Liver (tissue), 9 donors: ENCODE data around the gene SLC44A3. TPM values are rescaled to one million over a fixed set of nuclear protein-coding genes. Genes with fewer than 3 reads are reported as not detected.

ENCODE experiments used
- DNase-seq: peaks from one replicate; pipeline ENCODE4 v3.0.0-alpha.2; 2017; ENCODE audit warnings: low spot score
- H3K27ac ChIP-seq, 2 donors: one replicate each; pipeline ENCODE4 v1.7.0; 2013; ENCODE audit warnings: inconsistent platforms in 2 of 2, low read length in 2 of 2, control low read depth in 1 of 2, low read depth in 1 of 2, mild to moderate bottlenecking in 1 of 2
- H3K27me3 ChIP-seq, 4 donors: one replicate each; pipeline versions ENCODE4 v1.6.1 to v1.7.0; 2013; ENCODE audit warnings: low read length in 3 of 4, inconsistent platforms in 1 of 4, mild to moderate bottlenecking in 1 of 4, moderate library complexity in 1 of 4; ENCODE audit not compliant: control insufficient read depth in 4 of 4, insufficient read depth in 4 of 4
- H3K36me3 ChIP-seq, 4 donors: one replicate each; pipeline versions ENCODE4 v1.6.1 to v1.7.0; 2013; ENCODE audit warnings: low read length in 3 of 4, mild to moderate bottlenecking in 3 of 4, low read depth in 1 of 4, moderate library complexity in 1 of 4; ENCODE audit not compliant: control insufficient read depth in 4 of 4, insufficient read depth in 3 of 4
- H3K4me1 ChIP-seq, 4 donors: one replicate each; pipeline versions ENCODE4 v1.6.1 to v1.7.0; 2013; ENCODE audit warnings: low read length in 3 of 4, mild to moderate bottlenecking in 3 of 4, moderate library complexity in 1 of 4; ENCODE audit not compliant: control insufficient read depth in 4 of 4, insufficient read depth in 4 of 4
- H3K4me3 ChIP-seq, 3 donors: one replicate each; pipeline versions ENCODE4 v1.6.1 to v1.7.0; 2013; ENCODE audit warnings: low read length in 3 of 3, control low read depth in 1 of 3, low read depth in 1 of 3, mild to moderate bottlenecking in 1 of 3
- H3K9ac ChIP-seq, 2 donors: one replicate each; pipeline ENCODE4 v1.7.0; 2013; ENCODE audit warnings: low read length in 2 of 2, mild to moderate bottlenecking in 2 of 2, moderate library complexity in 2 of 2, control low read depth in 1 of 2, low read depth in 1 of 2
- H3K9me3 ChIP-seq, 4 donors: one replicate each; pipeline versions ENCODE4 v1.6.1 to v1.7.0; 2013; ENCODE audit warnings: low read length in 3 of 4; ENCODE audit not compliant: control insufficient read depth in 4 of 4
- ATF3 ChIP-seq: IDR thresholded peaks from 2 replicates; pipeline ENCODE4 v1.6.1; 2016; ENCODE audit warnings: antibody characterized with exemption
- CTCF ChIP-seq: fragments of 150-350 bp; IDR thresholded peaks from 2 replicates; pipeline ENCODE4 v1.5.1; 2017; ENCODE audit warnings: improper control_type of control experiment, low read depth, low read length; ENCODE audit not compliant: missing input control
- FOXA1 ChIP-seq: IDR thresholded peaks from 2 replicates; pipeline ENCODE4 v1.6.1; 2016; ENCODE audit warnings: antibody characterized with exemption
- FOXA2 ChIP-seq: IDR thresholded peaks from 2 replicates; pipeline ENCODE4 v1.6.1; 2016; ENCODE audit warnings: antibody characterized with exemption
- GABPA ChIP-seq, 2 donors: IDR thresholded peaks in 1 of 2; conservative IDR thresholded peaks in 1 of 2; 2 replicates each; pipeline ENCODE4 v1.6.1; 2016; ENCODE audit warnings: antibody characterized with exemption in 2 of 2, mild to moderate bottlenecking in 1 of 2, moderate library complexity in 1 of 2
- HNF4A ChIP-seq, 2 donors: conservative IDR thresholded peaks; 2 replicates each; pipeline ENCODE4 v1.6.1; 2016; ENCODE audit warnings: antibody characterized with exemption in 2 of 2, mild to moderate bottlenecking in 2 of 2
- HNF4G ChIP-seq: IDR thresholded peaks from 2 replicates; pipeline ENCODE4 v1.6.1; 2016; ENCODE audit warnings: antibody characterized with exemption
- JUND ChIP-seq, 2 donors: IDR thresholded peaks; 2 replicates each; pipeline ENCODE4 v1.6.1; 2016; ENCODE audit warnings: antibody characterized with exemption in 2 of 2
- MAX ChIP-seq: IDR thresholded peaks from 2 replicates; pipeline ENCODE4 v1.6.1; 2016; ENCODE audit warnings: antibody characterized with exemption
- NR2F2 ChIP-seq: IDR thresholded peaks from 2 replicates; pipeline ENCODE4 v1.6.1; 2016; ENCODE audit warnings: antibody characterized with exemption
- RAD21 ChIP-seq, 2 donors: IDR thresholded peaks; 2 replicates each; pipeline ENCODE4 v1.6.1; 2016; ENCODE audit warnings: antibody characterized with exemption in 2 of 2, mild to moderate bottlenecking in 2 of 2
- RXRA ChIP-seq, 2 donors: IDR thresholded peaks; 2 replicates each; pipeline ENCODE4 v1.6.1; 2017 to 2018; ENCODE audit warnings: antibody characterized with exemption in 2 of 2, mild to moderate bottlenecking in 1 of 2
- SP1 ChIP-seq: IDR thresholded peaks from 2 replicates; pipeline ENCODE4 v1.6.1; 2018; ENCODE audit warnings: antibody characterized with exemption, mild to moderate bottlenecking
- TAF1 ChIP-seq: conservative IDR thresholded peaks from 2 replicates; pipeline ENCODE4 v1.6.1; 2016; ENCODE audit warnings: antibody characterized with exemption, mild to moderate bottlenecking
- YY1 ChIP-seq: IDR thresholded peaks from 2 replicates; pipeline ENCODE4 v1.6.1; 2016; ENCODE audit warnings: antibody characterized with exemption, mild to moderate bottlenecking
- ZBTB33 ChIP-seq: IDR thresholded peaks from 2 replicates; pipeline ENCODE4 v1.6.1; 2016; ENCODE audit warnings: antibody characterized with exemption
- WGBS: extraction: QIAGEN DNeasy Blood & Tissue Kit; methylation state at CpG from one replicate; pipeline ENCODE4 v1.1.7; 2013; 5-methylcytosine and 5-hydroxymethylcytosine counted together
- polyA plus RNA-seq, 2 donors: library from polyadenylated mRNA; stranded (reverse) in 1 of 2; unstranded in 1 of 2; fragments of 200-250 nt in 1 of 2; fragments of >200 nt in 1 of 2; fragmentation: Nextera tagmentation in 1 of 2; extraction: Ambion mirVana in 1 of 2; gene quantifications; one replicate each; pipeline versions ENCODE4 v1.2.1 to v1.2.3, GENCODE V29; 2013 to 2015
- total RNA-seq, 2 donors: library from RNA; depleted of rRNA; stranded (reverse); fragments of >200 nt; gene quantifications; one replicate each; pipeline ENCODE4 v1.2.3, GENCODE V29; 2014
- TF ChIP-seq, protein P1 (sequence below): IDR thresholded peaks from 2 replicates; pipeline ENCODE4 v1.6.1; 2016; ENCODE audit warnings: antibody characterized with exemption, mild to moderate bottlenecking
- donor health status: healthy.
- donor health status: healthy.
- donor health status: healthy.
- donor health status: healthy.
- donor health status: healthy.

The SLC44A3 gene
- total and polyA plus RNA-seq, 4 donors: 2.4 to 2.8 (median 2.7) TPM

DNA sequence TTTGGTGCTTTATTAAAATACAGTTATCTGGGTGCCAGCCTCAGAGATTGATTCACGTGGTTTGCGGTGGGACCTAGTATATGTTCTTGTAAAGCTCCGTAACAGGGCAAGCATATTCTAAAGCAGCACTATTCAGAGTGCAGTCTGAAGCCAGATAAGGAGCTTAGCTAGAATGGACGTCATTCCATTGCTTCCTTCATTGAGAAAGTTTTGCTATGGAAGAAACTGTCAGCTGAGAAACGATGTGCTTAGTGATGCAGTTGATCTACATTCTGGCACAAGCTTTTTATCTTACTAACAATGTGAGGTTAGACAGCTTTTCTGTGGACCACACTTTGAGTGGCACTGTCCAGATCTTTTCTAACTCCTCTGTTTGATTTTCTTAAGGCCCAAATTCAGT lies 26.2 kb downstream of the SLC44A3 start:
- no peaks in the 10 kb centered on the region for H3K4me1 ChIP-seq
- H3K4me3 ChIP-seq: no peak overlapping the region
- H3K9me3 ChIP-seq: no peaks in the 10 kb centered on the region
- WGBS: 75% methylated on average over 5 of the region's 5 CpGs
- H3K27me3 ChIP-seq: no peaks in the 10 kb centered on the region
- H3K9ac ChIP-seq: no peak overlapping the region
- H3K27ac ChIP-seq: no peak overlapping the region
- no peaks in the 10 kb centered on the region for H3K36me3 ChIP-seq
- TF ChIP-seq, protein P1, sequence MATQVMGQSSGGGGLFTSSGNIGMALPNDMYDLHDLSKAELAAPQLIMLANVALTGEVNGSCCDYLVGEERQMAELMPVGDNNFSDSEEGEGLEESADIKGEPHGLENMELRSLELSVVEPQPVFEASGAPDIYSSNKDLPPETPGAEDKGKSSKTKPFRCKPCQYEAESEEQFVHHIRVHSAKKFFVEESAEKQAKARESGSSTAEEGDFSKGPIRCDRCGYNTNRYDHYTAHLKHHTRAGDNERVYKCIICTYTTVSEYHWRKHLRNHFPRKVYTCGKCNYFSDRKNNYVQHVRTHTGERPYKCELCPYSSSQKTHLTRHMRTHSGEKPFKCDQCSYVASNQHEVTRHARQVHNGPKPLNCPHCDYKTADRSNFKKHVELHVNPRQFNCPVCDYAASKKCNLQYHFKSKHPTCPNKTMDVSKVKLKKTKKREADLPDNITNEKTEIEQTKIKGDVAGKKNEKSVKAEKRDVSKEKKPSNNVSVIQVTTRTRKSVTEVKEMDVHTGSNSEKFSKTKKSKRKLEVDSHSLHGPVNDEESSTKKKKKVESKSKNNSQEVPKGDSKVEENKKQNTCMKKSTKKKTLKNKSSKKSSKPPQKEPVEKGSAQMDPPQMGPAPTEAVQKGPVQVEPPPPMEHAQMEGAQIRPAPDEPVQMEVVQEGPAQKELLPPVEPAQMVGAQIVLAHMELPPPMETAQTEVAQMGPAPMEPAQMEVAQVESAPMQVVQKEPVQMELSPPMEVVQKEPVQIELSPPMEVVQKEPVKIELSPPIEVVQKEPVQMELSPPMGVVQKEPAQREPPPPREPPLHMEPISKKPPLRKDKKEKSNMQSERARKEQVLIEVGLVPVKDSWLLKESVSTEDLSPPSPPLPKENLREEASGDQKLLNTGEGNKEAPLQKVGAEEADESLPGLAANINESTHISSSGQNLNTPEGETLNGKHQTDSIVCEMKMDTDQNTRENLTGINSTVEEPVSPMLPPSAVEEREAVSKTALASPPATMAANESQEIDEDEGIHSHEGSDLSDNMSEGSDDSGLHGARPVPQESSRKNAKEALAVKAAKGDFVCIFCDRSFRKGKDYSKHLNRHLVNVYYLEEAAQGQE: no peak
- TF ChIP-seq RAD21 (IDR thresholded peaks at IDR 0.05): no peak
- TF ChIP-seq FOXA2: no peak
- TF ChIP-seq ATF3: no peak
- no peak for TF ChIP-seq FOXA1
- no peak for TF ChIP-seq JUND (IDR thresholded peaks at IDR 0.05)
- no peak for TF ChIP-seq HNF4A (conservative IDR thresholded peaks at IDR 0.05)
- TF ChIP-seq MAX: no peak
- no peak for TF ChIP-seq NR2F2
- no peak for TF ChIP-seq TAF1
- TF ChIP-seq RXRA (IDR thresholded peaks at IDR 0.05): no peak
- TF ChIP-seq YY1: no peak
- no peak for TF ChIP-seq HNF4G
- no peak for TF ChIP-seq GABPA (IDR thresholded peaks at IDR 0.05 in 1 of 2, conservative IDR thresholded peaks at IDR 0.05 in 1 of 2)
- no peak for TF ChIP-seq SP1
- TF ChIP-seq CTCF: no peak
- DNase-seq: no peak

DNA sequence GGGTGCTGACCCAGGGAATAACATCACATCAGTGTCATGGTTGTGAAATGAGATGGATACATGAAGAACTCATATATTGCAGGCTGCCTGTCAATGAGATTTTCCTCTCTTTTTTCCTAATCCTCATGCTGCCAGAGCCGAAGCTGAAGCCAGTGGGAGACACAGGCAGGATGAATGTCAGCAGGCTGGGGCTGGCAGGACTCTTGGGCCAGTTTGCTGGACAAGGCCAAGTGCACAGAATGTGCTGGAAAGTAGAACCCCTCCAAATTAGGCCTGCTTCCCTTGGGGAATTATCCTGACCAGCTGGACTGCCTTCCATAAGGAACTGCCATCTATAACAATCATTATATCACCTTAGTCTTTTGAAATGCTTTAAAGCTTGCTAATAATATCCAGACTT lies 31.4 kb downstream of the SLC44A3 start:
- no peak for DNase-seq
- Histone ChIP-seq H3K27ac (no peak overlapping the region), H3K9ac (no peak overlapping the region), H3K36me3 (no peaks in the 10 kb centered on the region), H3K27me3 (no peaks in the 10 kb centered on the region), H3K4me3 (no peak overlapping the region), H3K4me1 (no peaks in the 10 kb centered on the region), H3K9me3 (no peaks in the 10 kb centered on the region)
- 92% methylated on average over 1 of the region's 1 CpG for WGBS
- TF ChIP-seq HNF4A (conservative IDR thresholded peaks at IDR 0.05) (no peak), GABPA (IDR thresholded peaks at IDR 0.05 in 1 of 2, conservative IDR thresholded peaks at IDR 0.05 in 1 of 2) (no peak), RAD21 (IDR thresholded peaks at IDR 0.05) (no peak), MAX (no peak), ATF3 (no peak), FOXA2 (no peak), TAF1 (no peak), ZBTB33 (no peak), CTCF (no peak), YY1 (no peak), RXRA (IDR thresholded peaks at IDR 0.05) (no peak), SP1 (no peak)
- TF ChIP-seq, protein P1: no peak
